ENCODE results near the gene POLG2.

Gene POLG2

GRCh38 chr17:64458756-64459155 is 38.1 kb downstream of the POLG2 start:
- Histone ChIP-seq H3K9ac (no peak overlapping the region), H3K4me2 (no peak overlapping the region), H3K27ac (no peak overlapping the region), H3K79me2 (ENCODE audit: insufficient read depth, low read depth) (no peaks in the 10 kb centered on the region), H3K4me1 (ENCODE audit: low read depth, poor library complexity, severe bottlenecking) (peaks cover 4% of the 10 kb centered on the region), H2AFZ (ENCODE audit: low read depth) (no peak overlapping the region), H4K20me1 (ENCODE audit: insufficient read depth) (no peaks in the 10 kb centered on the region), H3K36me3 (ENCODE audit: insufficient read depth) (no peaks in the 10 kb centered on the region), H3K27me3 (ENCODE audit: insufficient read depth, low read depth) (no peaks in the 10 kb centered on the region), H3K4me3 (IDR thresholded peaks at IDR 0.05; ENCODE audit: insufficient read depth, low read depth, low read length) (no peak overlapping the region)
- no peak for TF ChIP-seq CTCF (conservative IDR thresholded peaks at IDR 0.05; ENCODE audit: low read depth, low read length)

- peaks cover 4% of the 10 kb centered on the region for H3K4me1 ChIP-seq (ENCODE audit: low read depth, poor library complexity, severe bottlenecking)
- no peak overlapping the region for H3K9ac ChIP-seq
- H3K27me3 ChIP-seq (ENCODE audit: insufficient read depth, low read depth): no peaks in the 10 kb centered on the region
- H3K4me2 ChIP-seq: no peak overlapping the region
- no peak for TF ChIP-seq CTCF (conservative IDR thresholded peaks at IDR 0.05; ENCODE audit: low read depth, low read length)
- no peak overlapping the region for H3K4me3 ChIP-seq (IDR thresholded peaks at IDR 0.05; ENCODE audit: insufficient read depth, low read depth, low read length)
- no peak overlapping the region for H2AFZ ChIP-seq (ENCODE audit: low read depth)
- H3K27ac ChIP-seq: no peak overlapping the region
- H3K79me2 ChIP-seq (ENCODE audit: insufficient read depth, low read depth): no peaks in the 10 kb centered on the region
- no peaks in the 10 kb centered on the region for H4K20me1 ChIP-seq (ENCODE audit: insufficient read depth)
- no peaks in the 10 kb centered on the region for H3K36me3 ChIP-seq (ENCODE audit: insufficient read depth)
These were observed 39.7 kb downstream of the POLG2 start for GRCh38 chr17:64457156-64457555.

GRCh38 chr17:64455993-64456885 is 40.6 kb downstream of the POLG2 start:
- no peak overlapping the region for H3K4me2 ChIP-seq
- peak overlapping the region; percentile 57; the same call in 1 of the 2 replicates for H2AFZ ChIP-seq (ENCODE audit: low read depth)
- peaks cover 4% of the 10 kb centered on the region for H3K4me1 ChIP-seq (ENCODE audit: low read depth, poor library complexity, severe bottlenecking)

GRCh38 chr17:64449545-64449944 is 47.3 kb downstream of the POLG2 start:
- H3K27ac ChIP-seq: no peak overlapping the region
- no peak overlapping the region for H2AFZ ChIP-seq (ENCODE audit: low read depth)
- no peaks in the 10 kb centered on the region for H3K79me2 ChIP-seq (ENCODE audit: insufficient read depth, low read depth)
- H3K4me3 ChIP-seq (IDR thresholded peaks at IDR 0.05; ENCODE audit: insufficient read depth, low read depth, low read length): no peak overlapping the region
- no peaks in the 10 kb centered on the region for H3K36me3 ChIP-seq (ENCODE audit: insufficient read depth)
- no peaks in the 10 kb centered on the region for H4K20me1 ChIP-seq (ENCODE audit: insufficient read depth)
- H3K4me2 ChIP-seq: no peak overlapping the region
- no peaks in the 10 kb centered on the region for H3K27me3 ChIP-seq (ENCODE audit: insufficient read depth, low read depth)
- no peak for TF ChIP-seq CTCF (conservative IDR thresholded peaks at IDR 0.05; ENCODE audit: low read depth, low read length)
- H3K9ac ChIP-seq: no peak overlapping the region
- no peaks in the 10 kb centered on the region for H3K4me1 ChIP-seq (ENCODE audit: low read depth, poor library complexity, severe bottlenecking)

More at GRCh38 chr17:64455993-64456885, 40.6 kb downstream of the POLG2 start:
- no peak for TF ChIP-seq CTCF (conservative IDR thresholded peaks at IDR 0.05; ENCODE audit: low read depth, low read length)
- Histone ChIP-seq H3K36me3 (ENCODE audit: insufficient read depth) (no peaks in the 10 kb centered on the region), H3K4me3 (IDR thresholded peaks at IDR 0.05; ENCODE audit: insufficient read depth, low read depth, low read length) (no peak overlapping the region), H3K9ac (no peak overlapping the region), H3K27ac (no peak overlapping the region), H3K79me2 (ENCODE audit: insufficient read depth, low read depth) (no peaks in the 10 kb centered on the region), H4K20me1 (ENCODE audit: insufficient read depth) (no peaks in the 10 kb centered on the region), H3K27me3 (ENCODE audit: insufficient read depth, low read depth) (no peaks in the 10 kb centered on the region)
